SK-N-SH (cell line): ENCODE measurements around the gene HOXC10. TPM values are rescaled to one million over a fixed set of nuclear protein-coding genes. Genes with fewer than 3 reads are reported as not detected.

Experiments used
- CTCF ChIA-PET: fragments of 300-600, 350-600 bp; formaldehyde crosslinking; extraction: SDS; loops from one replicate; lab custom pipeline; 2021; lab: Yijun Ruan, JAX
- POLR2A ChIA-PET: fragments of 350-600 bp; sonication (Branson Sonifier 250); formaldehyde crosslinking; extraction: SDS; loops from one replicate; lab custom pipeline; 2020; ENCODE audit warnings: antibody characterized with exemption, inconsistent platforms; lab: Yijun Ruan, JAX
- DNase-seq: peaks from one replicate; pipeline ENCODE4 v3.0.0; 2012
- H2AFZ ChIP-seq: fragments of 200-600 bp; sonication (generic); 2 replicates; pipeline ENCODE4 v1.8.1; 2016; ENCODE audit warnings: antibody characterized with exemption, mild to moderate bottlenecking, low read depth
- H3F3A ChIP-seq: fragments of 200-600 bp; sonication (generic); replicated peaks from 2 replicates; pipeline ENCODE3; 2016; ENCODE audit warnings: antibody characterized with exemption, mild to moderate bottlenecking; ENCODE audit not compliant: insufficient read depth
- H3K27ac ChIP-seq, 2 experiments: fragments of 200-500 bp in 1 of 2; fragments of 200-600 bp in 1 of 2; sonication (Bioruptor generic) in 1 of 2; sonication (generic), shearing (Covaris generic) in 1 of 2; 2 replicates each; pipeline versions ENCODE4 v1.5.1 to v1.6.1; 2014 to 2016; ENCODE audit warnings: low read depth in 2 of 2, inconsistent platforms in 1 of 2, low read length in 1 of 2, mild to moderate bottlenecking in 1 of 2, mixed read lengths in 1 of 2
- H3K27me3 ChIP-seq: fragments of 200-600 bp; sonication (generic), shearing (Covaris generic); 2 replicates; pipeline ENCODE4 v1.6.1; 2016; ENCODE audit warnings: mixed run types; ENCODE audit not compliant: insufficient read depth
- H3K36me3 ChIP-seq, 2 experiments: fragments of 200-500 bp in 1 of 2; fragments of 200-600 bp in 1 of 2; sonication (Bioruptor generic) in 1 of 2; sonication (generic) in 1 of 2; replicated peaks in 1 of 2; 2 replicates each; pipeline versions ENCODE3 to v1.5.1; 2014 to 2016; ENCODE audit warnings: low read length in 1 of 2, mild to moderate bottlenecking in 1 of 2; ENCODE audit not compliant: insufficient read depth in 2 of 2, control insufficient read depth in 1 of 2
- H3K4me1 ChIP-seq, 2 experiments: fragments of 200-500 bp in 1 of 2; fragments of 200-600 bp in 1 of 2; sonication (Bioruptor generic) in 1 of 2; sonication (generic), shearing (Covaris generic) in 1 of 2; 2 replicates each; pipeline versions ENCODE4 v1.5.1 to v1.6.1; 2014 to 2016; ENCODE audit warnings: low read depth in 1 of 2, low read length in 1 of 2, mixed run types in 1 of 2; ENCODE audit not compliant: insufficient read depth in 2 of 2, control insufficient read depth in 1 of 2
- H3K4me2 ChIP-seq: fragments of 200-600 bp; sonication (generic), shearing (Covaris generic); 2 replicates; pipeline ENCODE4 v1.6.1; 2017; ENCODE audit warnings: mixed run types
- H3K4me3 ChIP-seq, 2 experiments: fragments of 200-500 bp in 1 of 2; fragments of 200-600 bp in 1 of 2; sonication (Bioruptor generic) in 1 of 2; sonication (generic), shearing (Covaris generic) in 1 of 2; 2 replicates each; pipeline versions ENCODE4 v1.5.1 to v1.8.1; 2014 to 2016; ENCODE audit warnings: low read depth in 2 of 2, inconsistent platforms in 1 of 2, low read length in 1 of 2, mild to moderate bottlenecking in 1 of 2, mixed read lengths in 1 of 2, moderate library complexity in 1 of 2
- H3K79me2 ChIP-seq: fragments of 200-600 bp; sonication (generic); 2 replicates; pipeline ENCODE4 v1.8.1; 2017; ENCODE audit warnings: mild to moderate bottlenecking; ENCODE audit not compliant: insufficient read depth
- H3K9ac ChIP-seq: fragments of 200-600 bp; sonication (generic); 2 replicates; pipeline ENCODE4 v1.6.1; 2017; ENCODE audit warnings: mixed run types
- H3K9me2 ChIP-seq: fragments of 200-600 bp; sonication (generic); 2 replicates; pipeline ENCODE4 v1.6.1; 2017; ENCODE audit warnings: mixed run types
- H3K9me3 ChIP-seq: fragments of 200-600 bp; sonication (generic); 2 replicates; pipeline ENCODE4 v1.6.1; 2017; ENCODE audit warnings: mixed run types, mild to moderate bottlenecking, moderate library complexity
- H4K20me1 ChIP-seq: fragments of 200-600 bp; sonication (generic); 2 replicates; pipeline ENCODE4 v1.6.1; 2017; ENCODE audit warnings: mild to moderate bottlenecking, mixed run types; ENCODE audit not compliant: insufficient read depth
- CHD2 ChIP-seq: fragments of 150-350 bp; IDR thresholded peaks from 2 replicates; pipeline ENCODE4 v1.6.1; 2018; ENCODE audit warnings: low read length; ENCODE audit not compliant: partially characterized antibody
- EP300 ChIP-seq, 2 experiments: IDR thresholded peaks; 2 replicates each; pipeline versions ENCODE4 v1.4.0 to v1.6.1; 2012; ENCODE audit warnings: borderline replicate concordance in 1 of 2, low read depth in 1 of 2, low read length in 1 of 2
- FOSL2 ChIP-seq: IDR thresholded peaks from 2 replicates; pipeline ENCODE4 v1.4.0; 2012; ENCODE audit warnings: low read depth, mild to moderate bottlenecking, moderate library complexity, borderline replicate concordance
- FOXJ3 ChIP-seq: sonication (generic); formaldehyde crosslinking; IDR thresholded peaks from 2 replicates; pipeline ENCODE4 v1.5.1; 2020; ENCODE audit warnings: mild to moderate bottlenecking, missing genetic modification reagents
- GATA2 ChIP-seq: sonication (generic); formaldehyde crosslinking; IDR thresholded peaks from 2 replicates; pipeline ENCODE4 v1.5.0; 2020; ENCODE audit warnings: mild to moderate bottlenecking, missing genetic modification reagents
- IRF3 ChIP-seq: fragments of 150-350 bp; IDR thresholded peaks from 2 replicates; pipeline ENCODE4 v1.6.1; 2016; ENCODE audit warnings: mild to moderate bottlenecking, low read depth, low read length
- JUND ChIP-seq: IDR thresholded peaks from 2 replicates; pipeline ENCODE4 v1.4.0; 2012
- MAX ChIP-seq: IDR thresholded peaks from 2 replicates; pipeline ENCODE4 v1.4.0; 2012; ENCODE audit warnings: low read depth
- MXI1 ChIP-seq: IDR thresholded peaks from 2 replicates; pipeline ENCODE4 v1.6.1; 2012; ENCODE audit warnings: mild to moderate bottlenecking, low read depth, low read length, improper control_type of control experiment
- PBX3 ChIP-seq: IDR thresholded peaks from 2 replicates; pipeline ENCODE4; 2012
- RAD21 ChIP-seq: IDR thresholded peaks from 2 replicates; pipeline ENCODE4 v1.6.1; 2012; ENCODE audit warnings: mild to moderate bottlenecking, low read length
- RCOR1 ChIP-seq: fragments of 150-350 bp; IDR thresholded peaks from 2 replicates; pipeline ENCODE4 v1.6.1; 2017; ENCODE audit warnings: antibody characterized with exemption, low read length
- REST ChIP-seq: IDR thresholded peaks from 2 replicates; pipeline ENCODE4 v1.6.1; 2012; ENCODE audit warnings: mild to moderate bottlenecking, low read depth, low read length, moderate library complexity
- RFX5 ChIP-seq: IDR thresholded peaks from 2 replicates; pipeline ENCODE4 v1.6.1; 2012; ENCODE audit warnings: mild to moderate bottlenecking, improper control_type of control experiment, low read length
- RXRA ChIP-seq: IDR thresholded peaks from 2 replicates; pipeline ENCODE4 v1.4.0; 2012; ENCODE audit warnings: low read depth, mild to moderate bottlenecking, borderline replicate concordance
- SMC3 ChIP-seq: IDR thresholded peaks from 2 replicates; pipeline ENCODE4 v1.6.1; 2012; ENCODE audit warnings: low read depth, low read length, improper control_type of control experiment
- TCF12 ChIP-seq: IDR thresholded peaks from 2 replicates; pipeline ENCODE4 v1.4.0; 2012
- TEAD4 ChIP-seq: IDR thresholded peaks from 2 replicates; pipeline ENCODE4 v1.4.0; 2012; ENCODE audit warnings: mild to moderate bottlenecking, borderline replicate concordance; ENCODE audit not compliant: insufficient read depth
- USF1 ChIP-seq: IDR thresholded peaks from 2 replicates; pipeline ENCODE4 v1.4.0; 2012; ENCODE audit warnings: low read depth, borderline replicate concordance
- YY1 ChIP-seq: IDR thresholded peaks from 2 replicates; pipeline ENCODE4 v1.4.0; 2012; ENCODE audit warnings: low read depth, mild to moderate bottlenecking
- WGBS: methylation state at CpG from one replicate; pipeline ENCODE4 v1.1.6; 2017; ENCODE audit warnings: low lambda C conversion rate; 5-methylcytosine and 5-hydroxymethylcytosine counted together
- polyA plus RNA-seq, 3 experiments: library from polyadenylated mRNA; depleted of rRNA; stranded (reverse); fragments of >200 nt; gene quantifications; 2 replicates each; pipeline ENCODE4 v1.2.3, GENCODE V29; 2012

HOXC10 gene
- polyA plus RNA-seq, 1 of the 3 experiments (the other 2 are of a cell fraction), result 0.03 TPM

GRCh38 chr12:53940443-53941014 lies 44.4 kb upstream of the HOXC10 start:
- 25% methylated on average over 9 of the region's 9 CpGs for WGBS
- Histone ChIP-seq H3K9me3 (no peaks in the 10 kb centered on the region), H3K27me3 (peaks cover 98% of the 10 kb centered on the region), H4K20me1 (no peaks in the 10 kb centered on the region), H2AFZ (no peak overlapping the region), H3K79me2 (no peaks in the 10 kb centered on the region), H3K4me2 (no peak overlapping the region), H3K4me1 (no peaks in the 10 kb centered on the region; a peak in 1 of 4 replicates), H3F3A (no peaks in the 10 kb centered on the region), H3K36me3 (no peaks in the 10 kb centered on the region), H3K27ac (no peak overlapping the region), H3K9me2 (no peaks in the 10 kb centered on the region), H3K4me3 (no peak overlapping the region), H3K9ac (no peak overlapping the region)
- ChIA-PET CTCF (interaction anchor here (0.7 to 4.9 kb wide), 6 partner anchors 9 to 266 kb away, joined by 3 to 16 read pairs (median 3); no protein-coding TSS in a partner anchor), POLR2A (no interaction called here)
- TF ChIP-seq GATA2, result no peak
- no peak for TF ChIP-seq PBX3
- TF ChIP-seq MXI1, result no peak
- no peak for TF ChIP-seq USF1
- TF ChIP-seq FOXJ3 (CRISPR knock-in tag), result no peak
- no peak for TF ChIP-seq RXRA
- no peak for TF ChIP-seq RAD21
- no peak for TF ChIP-seq CHD2
- no peak for TF ChIP-seq TEAD4
- DNase-seq, result no peak

- no peaks in the 10 kb centered on the region for H3K79me2 ChIP-seq
- ChIA-PET CTCF (interaction anchor here (0.8 to 4.9 kb wide), 4 partner anchors 8 to 195 kb away, joined by 3 to 16 read pairs (median 4); no protein-coding TSS in a partner anchor), POLR2A (no interaction called here)
- H3K36me3 ChIP-seq, result no peaks in the 10 kb centered on the region
- H3K27ac ChIP-seq, result no peak overlapping the region
- DNase-seq, result no peak
- H3F3A ChIP-seq, result no peaks in the 10 kb centered on the region
- no peaks in the 10 kb centered on the region for H4K20me1 ChIP-seq
- H2AFZ ChIP-seq, result no peak overlapping the region
- H3K9me3 ChIP-seq, result no peaks in the 10 kb centered on the region
- H3K9ac ChIP-seq, result no peak overlapping the region
- no peak overlapping the region for H3K4me3 ChIP-seq
- H3K4me2 ChIP-seq, result no peak overlapping the region
- no peaks in the 10 kb centered on the region; a peak in 1 of 4 replicates for H3K4me1 ChIP-seq
- H3K9me2 ChIP-seq, result no peaks in the 10 kb centered on the region
- peaks cover 98% of the 10 kb centered on the region for H3K27me3 ChIP-seq
- TF ChIP-seq TCF12 (no peak), SMC3 (no peak), REST (no peak), GATA2 (no peak), RXRA (no peak), RCOR1 (no peak), FOSL2 (no peak), FOXJ3 (CRISPR knock-in tag) (no peak), TEAD4 (no peak), EP300 (IDR thresholded peaks at IDR 0.05; ENCODE audit: borderline replicate concordance in 1 of 2, low read depth in 1 of 2, low read length in 1 of 2) (no peak), YY1 (no peak), USF1 (no peak), JUND (no peak), MAX (no peak), IRF3 (no peak), MXI1 (no peak), RFX5 (no peak)
Observed at GRCh38 chr12:53941187-53941586, 43.8 kb upstream of the HOXC10 start.
